GF-D8 (cell line): ENCODE results near the gene RPS10.
"Not testable (repeated sequence)": the region's sequence is repeated elsewhere in the genome, so short reads cannot be mapped to it uniquely, and the experiment has no call there.

ENCODE experiments used
- DNase-seq: peaks from one replicate; lab custom pipeline; 2025; lab: John Stamatoyannopoulos, UW

RPS10 gene

GRCh38 chr6:34447910-34448309, 22.0 kb upstream of the RPS10 start:
- DNase-seq, result no peak

- DNase-seq, result no peak
Observed at GRCh38 chr6:34447386-34447785, 21.5 kb upstream of the RPS10 start.

GRCh38 chr6:34445313-34445860, 19.5 kb upstream of the RPS10 start:
- no peak for DNase-seq

GRCh38 chr6:34441526-34441925, 15.7 kb upstream of the RPS10 start:
- DNase-seq, result no peak

GRCh38 chr6:34439442-34439841, 13.6 kb upstream of the RPS10 start:
- DNase-seq, result no peak

GRCh38 chr6:34438705-34439104, 12.8 kb upstream of the RPS10 start:
- DNase-seq, result no peak

- no peak for DNase-seq
Observed at GRCh38 chr6:34437644-34437970, 11.7 kb upstream of the RPS10 start.

- DNase-seq, result no peak
Observed at GRCh38 chr6:34436803-34437643, 11.2 kb upstream of the RPS10 start.

- DNase-seq, result no peak
Observed at GRCh38 chr6:34435916-34436315, 10.0 kb upstream of the RPS10 start.

- no peak for DNase-seq
Observed at GRCh38 chr6:34425132-34425497, 754 bp downstream of the RPS10 start.

- DNase-seq, result no peak
Observed at GRCh38 chr6:34424200-34425131, 1.4 kb downstream of the RPS10 start.

GRCh38 chr6:34423254-34423653, 2.6 kb downstream of the RPS10 start:
- no peak for DNase-seq

- no peak for DNase-seq
Observed at GRCh38 chr6:34418367-34418766, 7.5 kb downstream of the RPS10 start.

- DNase-seq, result no peak
Observed at GRCh38 chr6:34416877-34417371, 8.9 kb downstream of the RPS10 start.

GRCh38 chr6:34414999-34415858, 10.6 kb downstream of the RPS10 start:
- peak; percentile 75 for DNase-seq

- no peak for DNase-seq
Observed at GRCh38 chr6:34412643-34413214, 13.1 kb downstream of the RPS10 start.

GRCh38 chr6:34412016-34412415, 13.9 kb downstream of the RPS10 start:
- no peak for DNase-seq

- DNase-seq, result not testable (repeated sequence)
Observed at GRCh38 chr6:34407915-34408314, 18.0 kb downstream of the RPS10 start.

- DNase-seq, result no peak
Observed at GRCh38 chr6:34396518-34396917, 29.4 kb downstream of the RPS10 start.

GRCh38 chr6:34393966-34394305, 31.9 kb downstream of the RPS10 start:
- DNase-seq, result no peak

- DNase-seq, result peak; percentile 82
Observed at GRCh38 chr6:34393191-34393965, 32.5 kb downstream of the RPS10 start.
